GM12801 (cell line): ENCODE measurements around the gene CCNH.

ENCODE experiments used
- CTCF ChIP-seq: IDR thresholded peaks from one replicate; pipeline ENCODE4 v1.5.1; 2011; ENCODE audit warnings: control low read depth; ENCODE audit not compliant: insufficient read length; ENCODE audit errors: extremely low read depth

CCNH gene

GRCh38 chr5:87383216-87383615, 29.5 kb downstream of the CCNH start:
- no peak for TF ChIP-seq CTCF

- TF ChIP-seq CTCF = no peak
Observed at GRCh38 chr5:87382224-87382623, 30.5 kb downstream of the CCNH start.

GRCh38 chr5:87372705-87373104, 40.0 kb downstream of the CCNH start:
- TF ChIP-seq CTCF = no peak

GRCh38 chr5:87369431-87369830, 43.3 kb downstream of the CCNH start:
- TF ChIP-seq CTCF = no peak

- no peak for TF ChIP-seq CTCF
Observed at GRCh38 chr5:87368601-87369000, 44.1 kb downstream of the CCNH start.

- no peak for TF ChIP-seq CTCF
Observed at GRCh38 chr5:87367243-87367642, 45.5 kb downstream of the CCNH start.

GRCh38 chr5:87361536-87362213, 51.1 kb downstream of the CCNH start:
- no peak for TF ChIP-seq CTCF

- TF ChIP-seq CTCF = no peak
Observed at GRCh38 chr5:87361031-87361445, 51.7 kb downstream of the CCNH start.
